Stimulated activated CD4-positive, alpha-beta T cell treated with anti-CD3 and anti-CD28 coated beads, Interleukin-12 subunit alpha, Interleukin-12 subunit beta, amount 100 ng/mL, for 4 hours (primary cell): ENCODE results near the gene AGTRAP.

Experiments used
- DNase-seq: peaks from one replicate; pipeline ENCODE4 v3.0.0-alpha.2; 2020

AGTRAP gene

DNA sequence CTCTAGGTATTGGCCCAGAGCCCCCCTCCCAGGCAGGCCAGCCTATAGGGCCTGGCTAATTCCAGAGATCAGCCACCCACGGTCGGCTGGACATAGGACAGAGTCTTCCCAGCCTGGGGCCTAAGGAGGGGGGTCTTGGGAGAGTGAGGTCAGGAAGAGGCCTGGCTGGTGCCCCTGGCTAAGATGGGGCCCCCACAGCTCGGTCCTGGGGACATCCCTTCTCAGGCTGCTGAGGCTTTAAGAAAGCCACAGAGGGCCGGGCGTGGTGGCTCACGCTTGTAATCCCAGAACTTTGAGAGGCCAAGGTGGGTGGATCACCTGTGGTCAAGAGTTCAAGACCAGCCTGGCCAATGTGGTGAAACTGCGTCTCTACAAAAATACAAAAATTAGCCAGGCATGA is 28.6 kb downstream of the AGTRAP start:
- DNase-seq, result no peak

DNA sequence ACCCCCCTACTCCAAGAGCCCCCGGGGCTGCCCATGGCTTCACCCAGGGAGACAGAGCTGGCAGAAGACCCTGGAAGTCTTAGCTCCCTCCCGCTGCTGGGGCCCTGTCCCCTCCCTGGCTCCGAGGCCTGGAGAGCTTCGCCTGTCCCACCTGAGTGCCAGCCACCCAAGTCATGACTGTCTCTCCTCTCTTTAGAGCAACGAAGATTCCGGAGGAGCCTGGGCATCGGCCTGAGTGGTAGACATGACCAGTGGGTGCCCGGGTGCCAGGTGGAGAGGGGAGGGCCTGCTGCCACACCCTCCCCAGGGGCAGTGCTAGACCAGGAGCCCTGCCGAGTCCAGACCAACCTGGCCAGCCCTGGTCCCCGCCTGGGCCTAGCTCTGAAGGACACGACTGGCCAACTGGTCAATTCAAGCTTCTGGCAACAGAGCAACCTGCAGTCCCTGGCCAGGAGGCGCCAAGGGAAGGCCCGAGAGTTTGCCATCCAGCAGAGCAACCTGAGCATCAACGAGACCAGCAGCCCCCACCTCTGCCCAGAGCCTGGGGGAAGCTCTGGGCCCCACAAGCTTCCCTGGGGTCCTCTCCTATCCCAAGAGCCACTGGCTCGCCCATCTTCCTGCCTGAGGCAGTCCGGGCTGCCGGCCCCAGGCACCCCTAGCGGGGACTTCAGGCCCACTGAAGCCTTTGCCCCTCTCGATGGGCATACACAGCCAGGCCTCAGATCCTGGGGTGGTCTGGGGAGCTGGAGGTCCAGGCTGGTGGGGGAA is 29.9 kb downstream of the AGTRAP start:
- DNase-seq, result no peak

DNA sequence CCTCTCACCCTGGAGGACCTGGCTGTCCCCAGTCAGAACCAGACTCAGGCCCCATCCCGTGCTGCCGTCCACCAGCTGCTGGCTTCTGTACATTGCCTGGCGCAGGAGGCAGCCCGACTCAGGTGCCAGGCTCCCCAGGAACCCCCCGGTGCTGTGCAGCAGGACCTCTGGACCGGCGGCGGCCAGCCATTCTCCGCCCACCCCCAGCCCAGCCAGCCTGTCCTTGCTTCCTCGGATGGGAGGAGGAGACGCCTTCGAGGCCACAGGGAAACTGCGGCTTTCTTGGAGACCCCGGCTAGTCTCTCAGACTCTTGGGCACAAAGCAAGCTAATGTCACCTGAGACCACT is 30.5 kb downstream of the AGTRAP start:
- DNase-seq, result no peak

DNA sequence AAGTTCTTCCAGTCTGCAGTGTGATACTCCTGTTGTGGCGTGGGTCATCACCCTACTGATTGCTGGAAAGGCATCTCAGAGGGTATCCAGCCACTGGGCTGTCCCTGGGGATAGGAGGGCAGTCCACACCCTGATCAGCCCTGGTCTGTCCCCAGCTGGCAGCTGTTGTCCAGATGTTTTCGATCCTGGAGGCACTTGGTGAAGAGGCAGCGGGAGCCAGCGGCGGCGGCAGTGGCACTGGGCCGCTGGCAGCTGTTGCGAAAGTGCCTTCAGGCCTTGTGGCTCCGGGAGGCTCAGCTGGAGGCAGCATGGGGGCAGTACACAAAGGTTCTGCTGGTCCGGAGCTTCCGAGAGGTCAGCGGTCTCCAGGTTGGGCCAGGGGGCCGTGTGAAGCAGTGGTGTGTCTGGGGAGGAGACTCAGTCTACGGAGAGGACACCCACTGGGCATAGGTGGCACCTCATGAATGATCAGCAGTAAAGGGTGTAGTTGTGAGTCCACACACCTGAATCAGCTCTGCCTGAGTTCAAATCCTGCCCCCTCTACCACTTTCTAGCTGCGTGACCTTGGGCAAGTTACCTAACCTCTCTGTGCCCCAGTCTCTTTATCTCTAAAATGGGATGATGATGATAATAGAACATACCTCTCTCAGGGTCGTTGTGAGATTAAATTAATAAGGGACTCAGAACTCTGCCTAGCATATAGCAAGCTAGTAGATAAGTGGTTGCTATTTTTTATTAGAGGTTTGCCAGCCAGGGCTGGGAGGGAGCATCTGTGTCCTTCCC is 32.2 kb downstream of the AGTRAP start:
- no peak for DNase-seq

DNA sequence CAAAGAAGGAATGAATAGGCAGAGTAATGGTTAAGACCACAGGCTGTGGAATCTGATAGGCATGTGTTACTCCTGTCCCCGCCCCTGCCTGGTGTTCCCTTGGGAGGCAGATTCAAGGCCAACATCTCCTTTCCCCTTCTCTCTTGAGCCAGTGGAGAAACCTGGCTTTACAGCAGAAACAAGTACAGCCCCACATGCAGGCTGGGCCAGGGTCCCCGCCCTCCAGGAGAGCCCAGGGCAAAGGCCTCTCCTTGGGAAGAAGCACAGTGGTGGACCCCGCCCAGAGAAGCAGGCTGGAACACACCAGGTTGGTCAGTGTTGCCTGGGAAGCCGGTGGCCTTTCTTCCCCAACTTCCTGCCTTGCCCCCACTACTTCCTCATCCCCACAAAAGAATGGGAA is 32.9 kb downstream of the AGTRAP start:
- DNase-seq, result no peak

DNA sequence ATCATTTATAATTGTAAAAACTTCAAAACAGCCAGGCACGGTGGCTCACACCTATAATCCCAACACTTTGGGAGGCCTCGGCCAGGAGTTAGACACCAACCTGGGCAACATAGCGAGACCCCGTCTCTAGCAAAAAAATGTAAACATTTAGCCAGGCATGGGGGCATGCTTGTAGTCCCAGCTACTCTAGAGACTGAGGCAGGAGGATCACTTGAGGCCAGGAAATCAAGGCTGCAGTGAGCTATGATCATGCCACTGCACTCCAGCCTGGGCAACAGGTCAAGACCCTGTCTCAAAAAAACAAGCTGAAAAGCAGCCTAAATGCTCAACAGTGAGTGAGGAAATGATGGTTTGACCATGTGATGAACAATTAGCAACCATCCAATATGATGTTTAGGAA is 33.3 kb downstream of the AGTRAP start:
- DNase-seq, result no peak

DNA sequence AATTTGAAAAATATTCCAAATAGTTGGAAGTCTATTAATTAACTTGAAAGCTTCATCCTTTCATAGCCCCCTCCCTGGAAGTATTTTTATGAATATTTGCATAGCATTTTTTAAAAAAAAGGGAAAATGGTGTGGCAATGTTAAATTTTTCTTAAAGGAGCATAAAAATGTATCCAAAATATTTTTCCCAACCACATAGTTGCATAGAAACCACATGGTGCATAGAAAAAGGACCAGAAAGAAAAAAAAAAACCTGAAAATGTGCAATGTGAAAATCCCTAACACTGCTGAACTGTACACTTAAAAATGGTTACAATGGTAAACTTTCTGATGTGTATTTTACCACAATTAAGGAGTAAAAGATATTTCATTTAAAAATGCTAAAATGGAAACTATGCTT is 34.1 kb downstream of the AGTRAP start:
- DNase-seq, result no peak

DNA sequence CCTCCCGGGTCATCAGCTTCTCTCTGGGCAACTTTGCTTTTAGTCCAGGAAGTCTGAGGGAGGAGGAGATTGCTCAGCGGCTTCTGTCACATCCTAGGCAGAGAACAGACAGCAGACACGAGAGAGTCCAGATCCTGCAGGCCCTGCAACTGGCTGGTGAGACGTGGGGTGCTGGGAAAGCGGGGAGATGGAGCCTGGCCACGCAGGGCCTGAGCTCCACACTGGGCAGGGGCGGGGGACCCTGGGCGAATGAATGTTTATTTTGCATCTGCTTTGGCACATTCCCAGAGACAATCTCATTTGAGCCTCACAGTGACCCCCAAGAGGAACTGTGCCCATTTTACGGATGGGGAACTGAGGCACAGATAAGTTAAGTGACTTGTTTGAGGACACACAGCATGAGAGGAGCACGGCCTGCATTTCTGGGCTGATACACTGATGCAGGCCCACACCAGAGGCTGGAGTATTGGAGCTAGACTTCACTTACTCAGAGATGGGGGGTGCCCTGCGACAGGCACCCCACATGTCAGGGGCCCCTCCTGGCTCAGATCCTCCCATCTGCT is 35.6 kb downstream of the AGTRAP start:
- no peak for DNase-seq

DNA sequence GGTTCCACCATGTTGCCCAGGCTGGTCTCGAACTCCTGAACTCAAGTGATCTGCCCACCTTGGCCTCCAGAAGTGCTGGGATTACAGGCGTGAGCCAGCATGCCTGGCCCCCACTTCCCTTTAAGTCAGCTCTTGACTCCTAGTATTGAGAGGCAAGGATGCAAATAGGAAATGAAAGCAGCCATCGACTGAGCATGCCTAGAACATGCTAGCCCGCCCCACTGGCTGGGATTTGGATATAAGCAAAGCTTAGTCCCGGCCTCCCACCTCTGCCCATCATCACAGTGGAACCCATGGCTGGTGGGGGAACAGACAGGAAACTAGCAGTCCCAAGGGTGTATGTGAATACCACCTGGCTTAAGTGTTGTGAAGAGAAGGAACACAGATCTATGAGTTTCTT is 36.5 kb downstream of the AGTRAP start:
- DNase-seq, result no peak

DNA sequence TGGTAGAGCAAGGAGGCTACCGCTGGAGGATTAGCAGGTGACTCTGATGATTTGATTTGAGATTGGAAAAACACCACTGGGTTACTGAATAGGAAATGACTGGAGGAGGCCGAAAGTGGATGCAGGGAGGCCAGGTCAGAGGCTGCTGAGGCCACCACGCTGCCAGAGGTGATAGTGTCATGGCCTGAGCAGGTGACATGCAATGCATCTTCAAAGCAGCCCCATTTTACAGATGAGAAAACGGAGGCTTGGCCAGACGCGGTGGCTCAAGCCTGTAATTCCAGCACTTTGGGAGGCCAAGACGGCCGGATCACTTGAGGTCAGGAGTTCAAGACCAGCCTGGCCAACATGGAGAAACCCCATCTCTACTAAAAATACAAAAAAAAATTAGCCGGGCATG is 38.8 kb downstream of the AGTRAP start:
- DNase-seq, result no peak

DNA sequence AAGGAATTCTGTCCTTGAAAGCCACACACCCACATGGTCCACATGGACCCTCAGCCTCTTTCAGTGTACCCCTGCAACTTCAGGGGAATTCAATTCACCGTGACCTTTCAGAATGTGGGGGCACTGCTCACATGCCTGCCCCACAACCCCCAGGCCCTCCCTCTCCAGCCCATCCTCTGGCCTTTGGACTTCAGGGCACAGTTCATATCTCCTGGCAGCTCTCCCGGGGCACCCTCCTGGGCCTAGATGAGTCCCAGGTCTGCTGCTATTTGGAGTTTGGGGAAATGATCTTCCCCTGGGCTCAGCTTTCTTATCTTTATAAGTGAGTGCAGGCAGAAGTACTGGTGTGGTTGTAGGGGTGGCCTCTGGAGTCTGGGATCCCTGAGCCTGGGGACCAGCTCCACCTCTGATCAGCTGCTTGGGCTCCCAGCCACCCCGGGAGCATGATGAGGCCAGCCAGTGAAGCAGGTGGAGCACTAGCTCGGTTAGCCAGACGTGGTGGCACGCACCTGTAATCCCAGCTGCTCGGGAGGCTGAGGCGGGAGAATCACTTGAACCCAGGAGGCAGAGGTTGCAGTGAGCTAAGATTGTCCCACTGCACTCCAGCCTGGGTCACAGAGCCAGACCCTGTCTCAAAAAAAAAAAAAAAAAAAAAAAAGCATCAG is 41.9 kb downstream of the AGTRAP start:
- DNase-seq, result no peak

DNA sequence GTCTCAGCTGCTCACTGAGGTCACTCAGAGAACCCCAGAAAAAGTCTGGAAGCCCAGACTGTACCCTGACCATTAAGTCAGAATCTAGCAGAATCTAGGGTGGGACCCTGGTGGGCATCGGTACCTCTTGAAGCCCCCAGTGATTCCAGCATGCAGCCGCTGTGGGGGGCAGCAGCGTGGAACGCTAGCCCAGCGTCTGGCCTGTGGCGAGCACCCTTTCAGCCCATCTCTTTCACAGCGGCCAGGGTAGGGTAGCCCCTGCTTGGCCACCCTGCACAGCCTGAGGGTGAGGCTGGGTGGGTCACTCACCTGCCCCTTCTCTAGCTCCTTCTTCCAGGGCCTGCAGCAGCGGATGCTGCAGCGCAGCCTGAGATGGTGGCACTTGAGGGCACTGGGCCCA is 42.4 kb downstream of the AGTRAP start:
- DNase-seq, result no peak

DNA sequence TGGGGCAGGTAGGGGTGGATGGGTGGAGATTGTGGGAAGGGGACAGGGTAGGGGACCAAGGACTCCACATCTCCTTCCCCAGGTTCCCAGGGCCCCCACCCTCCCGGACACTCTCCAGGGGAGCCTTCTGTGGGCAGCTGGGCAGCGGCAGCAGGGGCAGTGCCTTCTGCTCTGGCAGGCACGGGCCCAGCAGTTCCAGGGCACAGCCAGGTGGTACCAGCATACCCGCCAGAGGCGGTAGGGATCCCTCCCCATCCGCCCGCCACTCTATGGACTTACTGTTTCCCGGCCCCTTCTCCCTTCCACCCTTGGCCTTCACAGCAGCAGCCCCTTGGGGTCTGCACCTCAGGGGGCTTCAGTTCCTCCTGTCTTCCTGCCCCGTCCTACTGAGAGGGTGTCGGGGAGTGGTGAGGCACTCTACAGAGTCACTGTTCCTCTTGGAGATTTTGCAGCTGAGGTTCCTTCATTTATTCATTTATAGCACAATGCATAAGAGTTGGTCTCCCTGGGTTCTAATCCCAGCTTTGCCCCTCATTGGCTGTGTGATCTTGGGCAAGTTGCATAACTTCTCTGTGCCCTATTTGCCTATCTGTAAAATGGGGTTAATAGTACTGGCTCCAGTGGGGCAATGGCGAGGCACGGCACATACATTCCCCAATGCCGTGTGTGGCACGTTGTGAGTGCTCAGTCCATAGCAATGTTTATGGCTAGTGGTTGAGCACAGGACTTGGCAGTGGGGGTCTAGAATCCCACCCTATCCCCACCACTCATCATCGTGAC is 43.1 kb downstream of the AGTRAP start:
- no peak for DNase-seq

DNA sequence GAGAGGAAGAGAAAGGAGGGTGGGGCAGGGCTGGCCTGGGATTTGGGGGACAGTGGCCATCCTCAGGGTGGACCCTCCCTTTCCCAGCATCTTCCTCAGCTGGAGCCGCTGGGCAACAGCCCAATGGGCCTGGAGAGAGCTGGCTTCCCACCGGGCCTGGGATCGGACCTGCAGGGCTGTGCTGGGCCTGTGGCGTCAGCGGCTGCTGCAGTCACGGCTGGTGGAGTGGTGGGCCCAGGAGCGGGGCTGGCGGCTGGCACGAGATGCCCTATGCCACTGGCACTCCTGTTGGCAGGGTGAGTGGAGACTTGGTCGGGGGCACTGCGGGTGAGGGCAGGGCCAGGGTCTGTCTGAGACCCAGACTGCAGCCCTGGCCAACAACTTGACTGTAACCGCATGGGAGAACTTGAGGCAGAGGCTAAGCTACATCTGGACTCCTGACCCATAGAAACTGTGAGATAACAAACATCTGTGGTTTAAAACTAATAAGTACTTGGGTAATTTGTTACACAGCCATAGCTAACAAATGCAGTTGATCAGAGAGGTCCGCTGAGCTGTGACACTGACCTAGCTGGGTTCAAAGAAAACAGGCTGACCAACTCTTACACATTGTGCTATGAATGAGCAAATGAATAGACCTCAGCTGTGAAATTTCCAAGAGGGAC is 43.9 kb downstream of the AGTRAP start:
- DNase-seq, result no peak

DNA sequence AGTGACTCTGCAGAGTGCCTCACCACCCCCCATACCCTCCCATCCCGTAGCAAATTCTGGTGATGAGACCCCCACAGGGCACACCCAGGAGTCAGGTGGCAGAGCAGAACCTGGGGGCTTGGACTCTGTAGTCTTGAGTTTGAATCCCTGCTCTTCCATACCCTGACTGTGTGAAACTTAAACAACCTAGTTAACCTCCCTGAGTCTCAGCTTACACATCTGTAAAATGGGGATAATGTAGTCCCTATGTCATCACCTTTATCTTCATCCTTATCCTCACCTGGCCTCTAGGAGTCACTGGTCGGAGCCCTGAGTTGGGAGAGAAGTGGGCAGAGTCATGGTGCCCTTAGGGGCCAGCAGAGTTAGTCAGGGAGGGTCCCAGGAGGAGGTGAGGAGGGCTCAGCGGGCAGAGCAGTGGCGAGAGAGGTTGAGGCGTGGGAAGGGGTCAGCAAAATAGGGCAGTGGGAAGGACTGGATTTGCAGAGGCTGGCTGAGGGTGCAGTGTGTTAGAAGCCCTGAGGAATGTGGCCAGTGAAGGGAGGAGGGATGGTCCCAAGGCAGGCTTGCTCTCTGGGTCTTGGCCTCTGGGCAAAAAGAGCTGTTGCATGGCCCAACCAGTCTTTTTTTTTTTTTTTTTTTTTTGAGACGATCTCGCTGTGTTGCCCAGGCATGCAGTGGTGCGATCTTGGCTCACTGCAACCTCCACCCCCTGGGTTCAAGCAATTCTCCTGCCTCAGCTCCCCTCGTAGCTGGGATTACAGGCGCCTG is 44.6 kb downstream of the AGTRAP start:
- no peak for DNase-seq

DNA sequence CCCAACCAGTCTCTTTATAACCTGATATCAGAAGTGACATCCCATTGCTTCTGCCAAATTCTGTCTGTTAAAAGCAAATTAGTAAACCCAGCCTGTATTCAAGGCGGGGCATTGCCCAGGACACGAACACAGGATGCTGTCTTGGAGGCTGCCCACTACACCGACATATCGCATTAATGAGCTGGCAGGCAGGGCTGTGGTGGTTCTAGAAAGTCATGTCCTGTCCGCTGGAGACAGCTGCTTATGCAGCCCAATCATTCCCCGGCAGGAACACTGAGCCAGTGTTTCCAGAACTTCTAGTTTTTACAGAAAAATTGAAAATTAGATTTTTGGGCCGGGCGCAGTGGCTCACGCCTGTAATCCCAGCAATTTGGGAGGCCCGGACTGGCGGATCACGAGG is 45.4 kb downstream of the AGTRAP start:
- DNase-seq, result no peak

DNA sequence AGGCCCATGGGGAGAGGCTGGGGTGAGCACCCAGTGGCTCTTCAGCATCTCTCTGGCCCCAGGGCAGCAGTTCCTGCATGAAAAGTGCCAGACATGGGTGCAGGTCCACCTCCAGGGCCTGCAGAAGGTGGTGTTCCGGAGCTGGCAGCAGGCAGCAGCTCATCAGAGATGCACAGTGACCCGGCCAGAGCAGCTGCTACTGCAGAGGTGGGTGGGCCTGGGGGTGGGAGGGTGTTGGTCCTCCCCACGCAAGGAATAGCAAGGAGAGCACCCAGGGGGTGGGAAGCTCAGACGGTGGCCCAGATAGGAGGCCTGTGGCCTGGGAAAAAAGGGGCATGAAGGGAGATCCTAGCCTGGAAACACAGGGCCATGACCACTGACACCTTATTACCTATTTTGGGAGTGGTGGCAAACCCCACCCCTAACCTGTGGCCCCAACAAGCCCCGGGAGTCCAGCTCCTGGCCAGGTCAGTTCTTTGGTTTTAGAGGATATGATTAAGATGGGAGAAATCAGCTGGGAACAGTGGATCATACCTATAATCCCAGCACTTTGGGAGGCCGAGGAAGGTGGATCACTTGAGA is 46.3 kb downstream of the AGTRAP start:
- DNase-seq, result no peak

DNA sequence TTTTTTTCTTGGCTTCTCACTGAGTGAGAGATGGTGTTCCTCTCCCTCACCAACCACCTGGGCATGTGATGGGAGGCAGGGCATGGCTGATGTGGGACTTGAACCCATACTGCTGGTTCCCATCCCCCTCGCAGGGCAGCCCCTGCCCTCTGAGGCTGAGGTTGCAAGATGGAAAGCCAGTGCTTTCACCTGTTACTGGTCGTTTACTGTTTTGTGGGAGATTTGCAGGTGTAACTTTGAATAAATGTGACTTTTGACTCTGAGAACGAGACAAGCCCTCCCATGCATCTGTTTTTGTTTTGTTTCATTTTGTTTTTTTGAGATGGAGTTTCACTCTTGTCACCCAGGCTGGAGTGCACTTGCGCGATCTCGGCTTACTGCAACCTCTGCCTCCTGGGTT is 47.6 kb downstream of the AGTRAP start:
- DNase-seq, result no peak

DNA sequence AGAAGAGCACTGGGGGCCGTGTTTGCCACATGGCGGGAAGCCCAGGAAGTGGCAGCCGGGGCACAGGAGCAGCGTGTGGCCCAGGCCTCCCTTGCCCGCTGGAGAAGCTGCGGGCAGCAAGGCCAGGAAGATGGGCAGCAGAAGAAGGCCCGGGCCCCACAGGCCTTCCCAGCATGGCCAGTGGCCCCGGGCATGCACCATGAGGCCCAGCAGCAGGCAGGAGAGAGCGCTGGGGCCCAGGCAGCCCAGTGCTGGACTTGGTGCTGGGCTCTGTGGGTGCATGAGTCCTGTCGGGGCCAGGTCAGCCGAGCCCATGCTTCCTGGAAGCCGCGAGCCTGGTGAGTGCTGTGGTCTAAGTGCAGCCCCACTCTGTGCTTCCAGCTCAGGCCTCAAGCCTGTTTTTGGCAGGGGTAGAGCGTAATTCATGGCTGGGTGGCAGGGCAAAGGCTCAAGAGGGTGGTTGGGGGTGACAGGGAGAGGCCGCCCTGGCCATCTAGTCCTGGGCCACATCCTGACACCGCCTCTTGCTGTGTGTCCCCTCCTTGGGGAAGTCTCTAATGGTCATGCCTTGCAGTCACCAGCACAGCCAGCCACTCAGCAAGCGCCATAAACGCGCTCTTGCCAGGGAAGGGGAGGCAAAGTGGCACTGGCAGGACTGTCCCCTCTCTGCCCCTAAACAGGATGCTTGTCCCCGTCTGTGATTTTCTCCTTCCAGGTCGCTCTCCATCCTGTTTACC is 48.5 kb downstream of the AGTRAP start:
- DNase-seq, result no peak

DNA sequence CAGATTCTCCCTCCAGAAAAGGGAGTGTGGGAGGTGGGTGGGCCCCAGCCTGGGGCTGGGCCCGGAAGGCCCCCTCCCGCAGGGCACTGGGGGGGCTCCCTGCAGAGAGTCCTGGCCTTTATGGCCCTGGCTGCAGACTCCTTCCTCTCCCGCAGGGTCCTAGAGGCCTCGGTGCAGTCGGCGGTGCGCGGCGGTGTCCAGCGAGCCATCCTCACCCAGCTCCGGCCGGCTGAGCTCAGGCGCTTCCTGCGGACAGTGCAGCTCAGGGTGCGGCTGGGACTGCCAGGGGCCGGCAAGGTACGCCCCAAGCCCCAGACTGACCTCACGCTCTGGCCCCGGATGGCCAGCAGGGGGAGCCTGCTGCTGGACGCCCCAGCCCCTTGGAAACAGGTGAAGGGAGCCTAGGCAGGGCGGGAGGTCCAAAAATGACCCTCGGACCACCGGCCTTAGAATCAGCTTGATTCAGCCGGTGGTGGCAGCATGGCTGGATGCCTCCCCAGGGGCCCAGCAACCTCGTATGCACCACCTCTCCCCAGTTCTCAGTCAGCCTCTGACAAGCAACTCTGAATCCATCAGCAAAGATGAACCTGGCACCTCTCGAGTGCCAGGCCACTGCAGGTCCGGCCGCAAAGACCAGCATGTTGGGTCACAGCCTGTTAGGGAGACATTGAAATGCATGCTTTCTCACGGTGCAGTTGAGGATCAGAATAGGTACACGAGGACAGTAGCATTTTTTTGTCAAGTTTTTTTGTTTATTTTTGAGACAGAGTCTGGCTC is 49.2 kb downstream of the AGTRAP start:
- DNase-seq, result peak; percentile 42
